ENCODE data around the gene SAMD4B. TPM values are rescaled to one million over a fixed set of nuclear protein-coding genes. Genes with fewer than 3 reads are reported as not detected.
"Not testable (repeated sequence)": the region's sequence is repeated elsewhere in the genome, so short reads cannot be mapped to it uniquely, and the experiment has no call there.

SAMD4B gene
- total RNA-seq, 1 experiment from 2014 or later = 63.2 TPM

DNA sequence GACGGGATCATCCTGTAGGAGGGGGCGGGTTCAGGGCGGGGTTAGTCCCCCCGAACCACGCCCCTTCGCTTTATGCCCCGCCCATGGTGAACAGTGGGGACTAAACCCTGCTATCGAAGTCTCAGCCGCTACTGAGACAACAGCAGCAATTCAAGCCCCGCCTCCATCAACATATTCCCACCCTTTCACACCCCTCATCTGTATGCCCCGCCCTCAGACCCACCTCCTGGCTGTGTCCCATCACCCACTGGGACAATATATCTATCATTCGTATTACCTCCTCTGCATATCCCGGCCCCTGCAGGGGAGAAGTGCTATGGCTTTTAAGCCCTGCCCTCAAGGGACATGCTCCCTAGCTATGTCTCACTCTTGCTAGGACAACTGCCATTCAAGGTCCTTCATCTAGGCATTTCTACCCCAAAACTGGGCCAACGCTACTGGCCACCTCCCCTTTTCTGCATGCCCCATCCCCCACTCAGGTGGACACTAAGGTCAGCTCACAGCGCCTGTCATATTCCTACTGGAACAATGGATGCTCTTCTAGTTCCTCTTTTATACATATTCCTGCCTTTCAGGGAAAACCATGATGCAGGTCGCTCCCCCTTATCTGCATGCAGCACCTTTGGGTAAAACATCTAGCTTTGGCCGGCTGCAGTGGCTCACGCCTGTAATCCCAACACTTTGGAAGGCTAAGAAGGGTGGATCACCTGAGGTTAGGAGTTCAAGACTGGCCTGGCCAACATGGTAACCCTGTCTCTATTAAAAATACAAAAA is 33.5 kb upstream of the SAMD4B start:
- DNase-seq (ENCODE audit: low read depth) = no peak
- in situ Hi-C loops (cut with HindIII; ENCODE audit: low pct_unique_long_range_greater_than_20kb, low sequenced_read_pairs) = no loop called here

DNA sequence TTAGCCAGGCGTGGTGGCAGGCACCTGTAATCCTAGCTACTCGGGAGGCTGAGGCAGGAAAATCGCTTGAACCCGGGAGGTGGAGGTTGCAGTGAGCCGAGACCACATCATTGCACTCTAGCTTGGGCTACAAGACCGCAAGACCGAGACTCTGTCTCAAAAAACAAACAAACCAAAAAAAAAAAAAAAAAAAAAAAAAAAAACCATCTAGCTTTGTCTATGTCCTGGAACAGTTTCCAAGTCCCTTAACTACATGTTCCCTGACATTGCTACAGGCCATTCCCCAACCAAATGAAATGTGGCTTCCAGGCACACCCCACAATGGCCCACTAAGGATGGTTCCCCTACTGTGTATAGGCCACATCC is 32.9 kb upstream of the SAMD4B start:
- DNase-seq (ENCODE audit: low read depth); in situ Hi-C loops (cut with HindIII; ENCODE audit: low pct_unique_long_range_greater_than_20kb, low sequenced_read_pairs): not testable (repeated sequence)

GRCh38 chr19:39310558-39311311 is 31.5 kb upstream of the SAMD4B start:
- DNase-seq (ENCODE audit: low read depth) = no peak
- in situ Hi-C loops (cut with HindIII; ENCODE audit: low pct_unique_long_range_greater_than_20kb, low sequenced_read_pairs) = no loop called here

DNA sequence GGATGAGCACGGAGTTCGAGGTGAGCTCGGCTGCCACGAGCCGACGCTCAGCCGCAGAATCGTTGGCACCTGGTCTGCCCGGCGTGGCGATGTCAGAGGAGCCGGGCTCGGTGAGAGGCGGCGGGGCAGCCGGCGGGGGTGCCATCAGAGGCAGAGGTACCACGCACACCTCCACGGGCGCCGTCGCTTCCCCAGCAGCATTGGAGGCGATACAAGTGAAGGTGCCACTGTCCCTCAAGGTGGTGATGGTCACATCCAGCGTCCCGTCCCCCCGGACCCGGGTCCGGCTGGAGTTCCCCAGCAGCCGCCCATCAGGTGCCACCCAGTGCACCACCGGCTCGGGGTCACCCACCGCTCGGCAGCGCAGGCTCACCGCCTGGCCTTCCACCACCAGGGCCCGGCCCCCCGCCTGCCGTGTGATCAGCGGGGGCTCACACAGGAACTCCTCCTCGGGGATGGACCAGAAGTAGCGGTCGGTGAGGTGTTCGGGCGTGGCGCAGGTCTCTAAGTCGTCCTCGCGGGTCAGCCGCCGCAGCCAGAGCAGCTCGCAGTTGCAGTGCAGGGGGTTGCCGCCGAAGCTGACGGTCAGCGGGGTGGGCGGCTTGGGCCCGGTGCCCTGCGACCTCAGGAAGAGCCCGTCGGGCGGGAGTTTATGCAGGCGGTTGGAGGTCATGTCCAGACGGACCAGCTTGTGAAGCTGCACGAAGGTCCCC is 28.0 kb upstream of the SAMD4B start:
- in situ Hi-C loops (cut with HindIII; ENCODE audit: low pct_unique_long_range_greater_than_20kb, low sequenced_read_pairs) = no loop called here
- no peak for DNase-seq (ENCODE audit: low read depth)

DNA sequence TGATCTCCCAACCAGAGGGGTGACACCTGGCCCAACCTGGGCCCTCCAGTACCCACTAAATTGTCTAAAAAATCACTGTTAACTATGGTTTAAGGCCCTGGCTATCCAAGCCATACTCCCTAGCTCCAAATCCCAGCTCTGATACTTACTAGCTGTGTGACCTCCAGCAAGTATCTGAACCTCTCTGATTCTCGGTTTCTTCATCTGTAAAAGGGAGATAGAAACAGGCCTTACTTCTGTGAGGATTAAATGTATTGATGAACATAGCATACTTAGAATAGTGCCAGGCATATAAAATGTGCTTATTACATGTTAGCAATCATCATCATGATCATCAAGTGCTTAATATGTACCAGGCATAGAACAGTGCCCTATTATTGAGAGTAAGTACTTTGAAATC is 26.3 kb upstream of the SAMD4B start:
- no peak for DNase-seq (ENCODE audit: low read depth)
- in situ Hi-C loops (cut with HindIII; ENCODE audit: low pct_unique_long_range_greater_than_20kb, low sequenced_read_pairs) = no loop called here

- DNase-seq (ENCODE audit: low read depth) = no peak
- in situ Hi-C loops (cut with HindIII; ENCODE audit: low pct_unique_long_range_greater_than_20kb, low sequenced_read_pairs) = no loop called here
Measured at GRCh38 chr19:39316627-39317321, 25.4 kb upstream of the SAMD4B start.

DNA sequence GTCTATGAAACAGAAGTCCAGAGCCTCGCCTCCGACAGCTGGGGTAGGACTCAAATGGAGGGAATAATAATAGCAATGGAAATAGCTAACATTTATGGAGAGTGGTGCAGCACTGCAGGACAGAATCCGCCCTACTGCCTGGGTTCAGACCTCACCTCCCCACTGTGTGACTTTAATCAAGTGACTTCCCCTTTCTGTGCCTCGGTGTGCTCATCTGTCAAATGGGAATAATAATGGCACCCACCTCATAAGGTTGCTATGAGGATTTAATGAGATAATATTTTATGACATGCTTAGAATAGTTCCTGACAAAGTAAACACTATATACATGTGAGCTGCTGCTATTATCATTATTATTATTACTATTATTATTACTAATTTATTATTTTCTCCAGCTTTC is 24.7 kb upstream of the SAMD4B start:
- DNase-seq (ENCODE audit: low read depth) = no peak
- in situ Hi-C loops (cut with HindIII; ENCODE audit: low pct_unique_long_range_greater_than_20kb, low sequenced_read_pairs) = no loop called here

- no peak for DNase-seq (ENCODE audit: low read depth)
- in situ Hi-C loops (cut with HindIII; ENCODE audit: low pct_unique_long_range_greater_than_20kb, low sequenced_read_pairs) = no loop called here
Measured at GRCh38 chr19:39318071-39318470, 24.1 kb upstream of the SAMD4B start.

- no peak for DNase-seq (ENCODE audit: low read depth)
- in situ Hi-C loops (cut with HindIII; ENCODE audit: low pct_unique_long_range_greater_than_20kb, low sequenced_read_pairs) = no loop called here
Measured at GRCh38 chr19:39318690-39319089, 23.5 kb upstream of the SAMD4B start.

DNA sequence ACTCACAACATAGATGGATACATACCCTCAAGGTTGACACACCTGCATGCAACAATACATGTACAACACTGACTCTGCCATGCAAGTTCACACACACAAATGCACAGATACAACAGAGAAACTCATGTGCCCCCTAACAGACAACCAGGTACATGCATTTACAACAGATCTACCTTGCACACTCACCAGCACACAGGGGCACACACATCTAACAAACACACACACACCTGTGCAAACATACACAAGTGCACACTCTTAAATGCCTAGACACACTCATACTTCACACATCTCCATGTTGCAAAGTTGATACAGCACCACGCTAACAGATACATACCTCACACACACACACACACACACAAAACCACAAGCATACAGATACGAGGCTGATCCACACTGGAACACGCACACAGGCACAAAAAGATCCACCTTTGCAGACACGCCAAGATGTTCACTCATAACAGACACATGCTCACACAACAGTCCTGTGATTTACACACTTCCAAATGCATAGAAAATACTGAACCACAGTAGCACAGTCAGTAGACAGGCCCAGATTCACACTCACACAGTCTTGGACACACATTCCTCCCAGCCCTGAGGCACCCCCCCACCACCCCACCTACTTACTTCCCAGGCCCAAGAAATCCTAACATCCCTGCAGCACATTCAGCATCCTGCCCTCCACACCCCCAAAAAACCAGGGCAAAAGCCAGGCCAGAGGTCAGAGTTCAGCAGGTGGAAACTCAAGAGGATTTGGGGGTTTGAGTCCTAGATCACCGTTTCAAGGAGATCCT is 22.9 kb upstream of the SAMD4B start:
- DNase-seq (ENCODE audit: low read depth) = no peak

DNA sequence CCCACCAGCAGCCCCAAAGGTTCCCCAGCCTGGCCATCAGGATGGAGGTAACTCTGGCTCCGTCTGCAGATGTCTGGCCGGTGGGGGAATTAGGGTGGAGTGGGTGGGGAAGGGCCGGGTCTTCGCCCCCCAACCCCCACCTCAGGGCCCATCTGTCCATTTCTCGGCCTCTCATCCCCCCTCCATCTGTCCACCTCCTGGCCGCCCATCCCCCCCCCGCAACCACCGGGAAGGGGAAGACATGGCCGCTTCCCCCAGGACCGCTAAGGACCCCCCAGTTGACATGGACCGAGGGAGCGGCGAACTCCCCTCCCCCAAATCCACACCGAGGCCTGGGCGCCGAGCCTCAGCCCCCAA is 22.4 kb upstream of the SAMD4B start:
- DNase-seq (ENCODE audit: low read depth) = no peak
- in situ Hi-C loops (cut with HindIII; ENCODE audit: low pct_unique_long_range_greater_than_20kb, low sequenced_read_pairs) = no loop called here

More for the DNA sequence above, 22.9 kb upstream of the SAMD4B start:
- in situ Hi-C loops (cut with HindIII; ENCODE audit: low pct_unique_long_range_greater_than_20kb, low sequenced_read_pairs) = no loop called here

DNA sequence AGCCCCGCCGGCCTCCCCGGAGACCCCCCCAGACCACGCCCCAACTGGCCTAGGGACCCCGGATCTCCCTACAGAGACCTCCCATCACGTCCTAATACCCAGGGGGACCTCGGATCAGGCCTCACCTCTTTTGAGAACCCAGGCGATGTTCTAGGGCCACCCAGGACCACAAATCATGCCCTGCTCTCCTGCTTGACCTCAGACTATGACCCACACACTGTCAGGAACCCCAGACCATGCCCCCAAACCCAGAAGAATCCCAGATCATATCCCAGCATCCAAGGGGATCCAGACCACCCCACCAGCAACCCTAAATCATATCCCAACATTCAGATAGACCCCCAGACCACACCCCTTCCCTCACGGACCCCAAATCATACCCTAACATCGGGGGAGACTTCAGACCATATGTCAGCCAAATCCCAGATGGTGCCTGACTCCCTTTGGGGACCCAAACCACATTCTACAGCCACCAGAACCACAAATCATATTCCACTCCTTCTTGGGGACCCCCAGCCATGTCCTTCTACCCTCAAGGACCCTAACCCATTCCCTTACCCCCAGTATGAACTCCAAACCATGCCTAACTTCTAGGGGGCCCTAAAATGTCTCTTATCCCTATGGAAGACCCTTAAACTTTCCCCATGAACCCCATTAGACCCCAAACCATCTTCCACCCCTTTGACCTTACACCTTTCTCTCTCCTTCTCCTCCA is 20.9 kb upstream of the SAMD4B start:
- no peak for DNase-seq (ENCODE audit: low read depth)
- in situ Hi-C loops (cut with HindIII; ENCODE audit: low pct_unique_long_range_greater_than_20kb, low sequenced_read_pairs) = no loop called here

- no peak for DNase-seq (ENCODE audit: low read depth)
- in situ Hi-C loops (cut with HindIII; ENCODE audit: low pct_unique_long_range_greater_than_20kb, low sequenced_read_pairs) = no loop called here
Measured at GRCh38 chr19:39321832-39322176, 20.4 kb upstream of the SAMD4B start.

GRCh38 chr19:39324242-39324842 is 17.9 kb upstream of the SAMD4B start:
- no peak for DNase-seq (ENCODE audit: low read depth)
- in situ Hi-C loops (cut with HindIII; ENCODE audit: low pct_unique_long_range_greater_than_20kb, low sequenced_read_pairs) = no loop called here

DNA sequence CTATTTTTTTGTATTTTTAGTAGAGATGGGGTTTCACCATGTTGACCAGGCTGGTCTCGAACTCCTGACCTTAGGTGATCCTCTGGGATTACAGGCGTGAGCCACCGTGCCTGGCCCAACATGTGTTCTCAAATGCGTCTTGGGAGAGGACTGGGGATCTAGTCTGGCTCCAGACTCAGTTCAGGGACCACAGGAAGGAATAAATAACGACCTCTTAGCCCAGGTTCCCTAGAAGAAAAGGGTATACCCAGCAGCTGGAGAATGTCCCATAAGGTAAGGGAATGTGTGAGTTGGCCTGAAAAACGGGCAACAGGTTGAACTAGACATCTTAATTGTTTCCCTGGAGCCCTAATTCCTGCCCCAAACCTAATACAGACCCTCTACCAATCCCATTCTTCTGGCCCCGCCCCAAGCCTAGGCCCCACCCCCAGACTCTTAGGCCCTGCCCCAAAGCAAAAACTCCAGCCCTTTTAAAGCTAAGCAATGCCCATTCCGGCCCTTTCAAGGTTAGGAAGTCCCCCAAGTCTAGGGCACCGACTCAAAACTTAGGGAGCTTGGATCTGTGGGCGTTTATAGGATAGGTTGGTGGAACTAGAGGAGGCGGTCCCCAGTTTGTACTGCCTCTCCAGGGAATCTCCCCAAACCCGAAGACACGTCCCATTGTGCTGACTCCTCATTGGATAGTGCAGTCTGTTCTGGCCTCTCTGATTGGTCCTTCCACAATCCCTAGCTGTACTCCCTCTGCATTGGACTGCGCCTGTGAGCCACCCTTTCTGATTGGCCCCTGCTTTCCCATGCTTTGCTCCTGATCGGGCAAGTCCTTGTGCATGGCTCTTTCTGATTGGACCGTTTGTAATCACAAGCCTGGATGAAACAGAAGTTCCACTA is 16.2 kb upstream of the SAMD4B start:
- in situ Hi-C loops (cut with HindIII; ENCODE audit: low pct_unique_long_range_greater_than_20kb, low sequenced_read_pairs) = no loop called here
- peak; percentile 54 for DNase-seq (ENCODE audit: low read depth)

DNA sequence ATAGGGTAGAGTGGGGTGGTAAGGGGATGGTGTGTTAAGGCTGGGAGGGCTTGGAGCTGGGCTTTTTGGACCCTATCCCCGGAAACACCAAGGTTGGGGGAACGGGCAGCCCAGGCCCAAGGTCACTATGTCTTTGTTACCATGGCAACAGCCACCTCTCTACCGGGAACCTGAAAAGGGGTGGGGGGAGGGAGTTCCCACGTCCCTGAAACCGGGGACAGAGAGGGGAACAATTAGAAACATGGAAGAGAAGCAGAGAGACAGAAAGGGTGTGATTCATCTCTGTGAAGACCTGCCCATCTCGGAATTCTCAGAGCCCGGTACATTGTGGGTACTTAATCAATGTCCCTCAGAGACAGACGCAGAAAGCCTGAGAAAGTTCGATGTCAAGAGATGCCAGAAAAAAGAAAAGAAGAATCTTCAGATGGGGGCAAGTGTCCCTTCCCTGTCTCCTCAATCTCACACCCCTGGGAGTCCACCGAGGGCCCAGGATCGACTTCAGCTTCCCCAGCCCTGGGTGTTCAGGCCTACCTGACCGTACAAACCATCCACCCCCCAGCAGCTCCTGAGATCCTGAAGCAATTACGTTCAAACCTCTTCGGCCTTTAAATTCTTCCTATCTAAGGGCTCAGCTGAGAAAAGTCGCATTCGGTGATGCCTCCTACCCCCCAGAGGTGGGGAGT is 14.7 kb upstream of the SAMD4B start:
- in situ Hi-C loops (cut with HindIII; ENCODE audit: low pct_unique_long_range_greater_than_20kb, low sequenced_read_pairs) = no loop called here
- DNase-seq (ENCODE audit: low read depth) = no peak
